PFSK-1 (cell line): ENCODE measurements around the gene APH1B.

Source experiments
- FOXP2 ChIP-seq: optimal IDR thresholded peaks from 2 replicates; pipeline ENCODE3; 2011; ENCODE audit warnings: borderline replicate concordance, control low read depth, inconsistent platforms; ENCODE audit not compliant: insufficient read depth; ENCODE audit errors: extremely low read length, extremely low read depth
- POLR2AphosphoS5 ChIP-seq: IDR thresholded peaks from 2 replicates; pipeline ENCODE4 v1.6.1; 2012; ENCODE audit warnings: low read depth, mild to moderate bottlenecking, control low read depth, low read length, moderate library complexity
- SIN3A ChIP-seq: IDR thresholded peaks from 2 replicates; pipeline ENCODE4 v1.6.1; 2012; ENCODE audit warnings: mild to moderate bottlenecking, low read length, moderate library complexity, borderline replicate concordance; ENCODE audit not compliant: insufficient read depth
- TAF1 ChIP-seq: IDR thresholded peaks from 2 replicates; pipeline ENCODE4 v1.6.1; 2012; ENCODE audit warnings: low read length, control low read depth, borderline replicate concordance; ENCODE audit not compliant: insufficient read depth
- TF ChIP-seq, protein P1 (sequence below), 2 experiments: IDR thresholded peaks; 2 replicates each; pipeline versions ENCODE4 v1.6.1 to v1.8.0; 2011 to 2012; ENCODE audit warnings: low read depth in 2 of 2, low read length in 2 of 2, control low read depth in 1 of 2, inconsistent platforms in 1 of 2, mild to moderate bottlenecking in 1 of 2, moderate library complexity in 1 of 2; ENCODE audit not compliant: insufficient read depth in 1 of 2

APH1B gene

DNA sequence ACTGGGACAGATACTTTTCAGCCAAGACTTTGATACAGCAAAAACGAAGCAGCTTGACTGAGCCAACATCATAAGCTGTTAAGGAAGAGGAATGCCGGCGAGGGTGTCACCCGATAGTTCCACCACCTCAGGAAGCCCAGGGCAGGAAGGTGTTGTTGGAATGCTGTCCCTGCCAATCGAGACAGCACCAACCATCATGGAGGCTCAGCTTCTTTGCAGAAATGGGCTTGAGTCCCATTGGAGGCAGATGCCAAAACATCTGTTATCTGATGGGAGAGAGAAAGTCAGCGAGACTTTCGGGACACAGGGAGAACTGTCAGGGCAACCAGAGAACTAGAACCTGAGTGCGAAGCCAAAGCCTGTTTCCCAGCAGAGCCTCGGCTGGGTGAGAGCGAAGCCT lies 53.5 kb downstream of the APH1B start:
- no peak for TF ChIP-seq FOXP2

DNA sequence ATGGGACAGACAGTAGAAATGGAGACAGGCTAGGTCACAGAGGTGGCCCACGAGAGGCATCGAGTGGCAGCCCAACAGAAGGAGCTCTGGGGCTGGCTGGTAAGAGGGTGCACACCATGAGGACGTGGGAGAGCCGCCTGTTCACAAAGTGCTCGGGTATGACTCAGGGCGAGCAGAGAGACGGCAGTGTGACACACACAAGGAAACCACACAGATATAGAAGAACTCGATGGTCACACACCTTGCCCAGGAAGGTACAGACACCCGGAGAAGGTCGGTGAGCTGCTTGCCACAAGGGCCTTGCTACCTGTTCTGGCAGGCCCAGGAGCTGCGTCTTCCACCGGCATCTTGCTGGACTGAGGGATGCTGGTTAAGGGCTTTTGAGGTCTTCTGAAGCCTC lies 54.1 kb downstream of the APH1B start:
- TF ChIP-seq SIN3A, result no peak
- no peak for TF ChIP-seq TAF1
- TF ChIP-seq FOXP2, result no peak
- TF ChIP-seq, protein P1, sequence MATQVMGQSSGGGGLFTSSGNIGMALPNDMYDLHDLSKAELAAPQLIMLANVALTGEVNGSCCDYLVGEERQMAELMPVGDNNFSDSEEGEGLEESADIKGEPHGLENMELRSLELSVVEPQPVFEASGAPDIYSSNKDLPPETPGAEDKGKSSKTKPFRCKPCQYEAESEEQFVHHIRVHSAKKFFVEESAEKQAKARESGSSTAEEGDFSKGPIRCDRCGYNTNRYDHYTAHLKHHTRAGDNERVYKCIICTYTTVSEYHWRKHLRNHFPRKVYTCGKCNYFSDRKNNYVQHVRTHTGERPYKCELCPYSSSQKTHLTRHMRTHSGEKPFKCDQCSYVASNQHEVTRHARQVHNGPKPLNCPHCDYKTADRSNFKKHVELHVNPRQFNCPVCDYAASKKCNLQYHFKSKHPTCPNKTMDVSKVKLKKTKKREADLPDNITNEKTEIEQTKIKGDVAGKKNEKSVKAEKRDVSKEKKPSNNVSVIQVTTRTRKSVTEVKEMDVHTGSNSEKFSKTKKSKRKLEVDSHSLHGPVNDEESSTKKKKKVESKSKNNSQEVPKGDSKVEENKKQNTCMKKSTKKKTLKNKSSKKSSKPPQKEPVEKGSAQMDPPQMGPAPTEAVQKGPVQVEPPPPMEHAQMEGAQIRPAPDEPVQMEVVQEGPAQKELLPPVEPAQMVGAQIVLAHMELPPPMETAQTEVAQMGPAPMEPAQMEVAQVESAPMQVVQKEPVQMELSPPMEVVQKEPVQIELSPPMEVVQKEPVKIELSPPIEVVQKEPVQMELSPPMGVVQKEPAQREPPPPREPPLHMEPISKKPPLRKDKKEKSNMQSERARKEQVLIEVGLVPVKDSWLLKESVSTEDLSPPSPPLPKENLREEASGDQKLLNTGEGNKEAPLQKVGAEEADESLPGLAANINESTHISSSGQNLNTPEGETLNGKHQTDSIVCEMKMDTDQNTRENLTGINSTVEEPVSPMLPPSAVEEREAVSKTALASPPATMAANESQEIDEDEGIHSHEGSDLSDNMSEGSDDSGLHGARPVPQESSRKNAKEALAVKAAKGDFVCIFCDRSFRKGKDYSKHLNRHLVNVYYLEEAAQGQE (IDR thresholded peaks at IDR 0.05; ENCODE audit: insufficient read depth in 1 of 2, low read depth in 2 of 2, low read length in 2 of 2), result no peak
- TF ChIP-seq POLR2AphosphoS5, result no peak

DNA sequence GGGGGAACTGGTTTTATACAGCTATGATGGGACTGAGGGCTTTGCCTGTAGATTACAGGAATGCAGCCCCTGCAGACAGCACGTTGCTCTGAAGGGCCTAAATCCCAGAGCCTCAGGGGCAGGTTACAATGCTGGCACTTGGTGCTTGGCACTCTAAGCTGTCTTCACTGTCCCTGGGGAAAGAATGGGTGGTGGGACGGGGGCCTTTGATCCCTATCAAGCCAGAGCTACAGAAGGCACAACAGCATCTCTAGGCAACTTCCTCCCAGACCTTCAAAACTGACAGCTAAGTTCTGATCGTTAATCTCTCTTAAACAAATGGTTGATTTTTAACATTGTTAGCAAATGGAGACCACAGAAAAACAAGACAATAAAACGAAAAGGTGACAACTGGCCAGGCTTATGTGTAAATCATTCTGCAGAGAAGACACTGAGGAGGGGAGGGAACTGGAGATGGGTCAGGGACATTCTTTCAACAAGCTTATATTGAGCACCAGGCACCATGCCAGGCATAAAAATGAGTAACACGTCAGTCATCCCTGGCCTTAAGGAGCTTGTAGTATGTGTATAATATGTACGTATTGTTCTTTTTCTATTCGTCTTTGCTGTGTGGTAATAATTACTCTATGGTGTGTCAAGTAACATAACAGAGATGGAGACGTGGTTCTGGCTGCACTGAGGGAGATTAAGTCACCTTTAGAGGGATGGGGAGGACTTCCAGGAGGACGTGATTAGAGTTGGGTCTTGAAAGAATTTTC lies 55.1 kb downstream of the APH1B start:
- TF ChIP-seq SIN3A (no peak), POLR2AphosphoS5 (no peak)
- TF ChIP-seq, protein P1 (IDR thresholded peaks at IDR 0.05; ENCODE audit: insufficient read depth in 1 of 2, low read depth in 2 of 2, low read length in 2 of 2), result no peak

DNA sequence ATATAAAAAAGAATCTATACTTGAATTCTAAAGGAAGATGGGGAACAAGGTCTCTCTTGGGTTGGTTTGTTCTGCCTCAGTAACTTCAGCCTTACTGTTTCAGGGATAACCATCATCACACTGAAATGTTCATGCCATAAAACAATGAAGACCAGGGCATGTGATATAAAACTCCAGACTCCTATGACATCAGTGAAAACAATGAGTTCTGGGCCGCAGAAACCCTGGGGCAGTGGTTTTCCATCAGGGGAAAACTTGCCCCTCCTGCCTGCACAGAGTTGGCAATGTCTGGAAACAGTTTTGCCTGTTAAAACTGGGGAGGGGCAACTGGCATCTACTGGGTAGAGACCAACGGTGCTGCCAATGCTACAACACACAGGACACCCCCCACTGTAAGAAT lies 57.4 kb downstream of the APH1B start:
- TF ChIP-seq TAF1, result no peak
- TF ChIP-seq POLR2AphosphoS5, result no peak
- TF ChIP-seq FOXP2, result no peak
- TF ChIP-seq, protein P1 (IDR thresholded peaks at IDR 0.05; ENCODE audit: insufficient read depth in 1 of 2, low read depth in 2 of 2, low read length in 2 of 2), result no peak

DNA sequence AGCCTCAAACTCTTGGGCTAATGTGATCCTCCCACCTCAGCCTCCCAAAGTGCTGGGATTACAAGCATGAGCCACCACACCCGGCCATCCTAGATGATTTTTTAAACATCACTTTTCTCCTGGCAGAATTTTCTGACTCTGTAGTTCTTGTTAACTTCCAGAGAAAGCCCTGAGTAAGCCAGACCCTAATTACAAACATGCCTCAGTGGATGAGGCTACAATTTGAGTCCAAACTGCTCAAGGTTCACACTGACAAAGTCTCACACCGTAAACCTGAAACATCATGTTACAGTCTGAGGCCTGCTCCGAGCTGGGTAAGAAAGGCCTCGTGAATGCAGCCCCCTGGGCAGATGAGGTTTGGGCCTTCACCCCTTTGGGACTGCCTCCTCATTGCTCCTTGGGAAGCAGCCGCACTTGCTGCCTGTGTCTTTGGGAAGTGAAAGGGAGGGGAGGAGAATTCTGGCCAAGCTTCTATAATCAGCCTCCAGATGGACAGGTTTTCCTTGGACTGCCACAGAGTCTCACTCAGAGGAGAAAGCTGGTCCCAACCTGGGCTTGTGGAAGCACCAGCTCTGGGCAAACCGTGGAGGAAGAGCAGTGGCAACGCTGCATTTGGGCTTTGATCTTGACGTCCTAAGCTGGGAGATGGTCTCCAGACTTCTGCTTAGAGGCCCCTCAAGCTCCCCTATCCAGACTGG lies 58.3 kb downstream of the APH1B start:
- TF ChIP-seq SIN3A (no peak), POLR2AphosphoS5 (no peak), TAF1 (no peak), FOXP2 (no peak)
- TF ChIP-seq, protein P1 (IDR thresholded peaks at IDR 0.05; ENCODE audit: insufficient read depth in 1 of 2, low read depth in 2 of 2, low read length in 2 of 2), result no peak
